ENCODE results near the gene ST6GALNAC3.

- TF ChIP-seq CTCF (tag by site-specific recombination; IDR thresholded peaks at IDR 0.05) (no peak), BCL11A (tag by site-specific recombination; IDR thresholded peaks at IDR 0.05; ENCODE audit: low read depth) (no peak), ZSCAN18 (tag by site-specific recombination; IDR thresholded peaks at IDR 0.05) (no peak), PBX3 (CRISPR knock-in tag; IDR thresholded peaks at IDR 0.05) (no peak), ZNF132 (tag by site-specific recombination; IDR thresholded peaks at IDR 0.05; ENCODE audit: borderline replicate concordance) (no peak), ZNF558 (tag by site-specific recombination; IDR thresholded peaks at IDR 0.05) (no peak), ZNF549 (tag by site-specific recombination; IDR thresholded peaks at IDR 0.05) (no peak), ZBTB44 (tag by site-specific recombination; IDR thresholded peaks at IDR 0.05) (no peak), SP2 (tag by site-specific recombination; IDR thresholded peaks at IDR 0.05) (no peak), ZNF624 (tag by site-specific recombination; IDR thresholded peaks at IDR 0.05) (no peak)
Measured at GRCh38 chr1:76256289-76257223, 182.0 kb downstream of the ST6GALNAC3 start.

Data from HEK293 (cell line).